A172 (cell line): Measurements from ENCODE around the gene PIGU. TPM values are rescaled to one million over a fixed set of nuclear protein-coding genes. Genes with fewer than 3 reads are reported as not detected.

Source experiments
- DNase-seq: peaks from one replicate; pipeline ENCODE4 v3.0.0-alpha.2; 2015; ENCODE audit warnings: low spot score
- total RNA-seq: library from RNA; depleted of rRNA; stranded (reverse); fragments of >200 nt; shearing (Covaris generic); gene quantifications from 2 replicates; pipeline ENCODE4 v1.2.3, GENCODE V29; 2014; rRNA removed

The PIGU gene
- total RNA-seq, 1 experiment from 2014 or later = 23.7 TPM

DNA sequence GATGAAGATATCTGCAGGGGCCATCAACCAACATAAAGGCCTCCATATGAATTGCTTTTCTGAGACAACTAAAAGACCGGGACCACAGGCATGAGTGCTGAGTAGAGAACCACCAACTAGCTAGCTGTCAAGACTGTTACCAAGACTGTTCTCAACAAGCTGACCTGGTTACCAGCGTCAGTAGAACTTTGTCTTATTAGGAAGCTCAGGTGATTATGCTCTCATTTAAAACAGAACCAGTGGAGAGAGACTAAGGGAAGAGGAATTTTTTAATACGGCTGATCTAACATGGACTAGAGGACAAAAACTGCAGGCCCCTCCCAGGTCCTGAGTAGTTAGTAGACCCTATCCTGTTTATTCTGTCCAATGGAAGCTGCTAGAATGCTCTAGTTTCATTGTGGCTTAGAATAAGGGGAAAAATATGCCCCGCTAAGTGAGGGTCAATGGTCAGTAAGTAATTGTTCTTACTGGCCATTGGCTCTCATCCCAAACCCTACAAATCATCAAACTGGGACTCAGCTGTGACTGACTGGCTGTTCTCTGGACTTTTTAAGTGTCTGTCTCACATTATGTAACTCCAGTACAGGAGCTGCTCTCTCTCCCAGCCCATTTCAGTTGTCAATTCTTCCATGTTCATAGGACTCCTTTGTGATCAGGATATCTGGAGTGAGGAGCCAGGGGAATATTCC lies 164.5 kb downstream of the PIGU start:
- no peak for DNase-seq

DNA sequence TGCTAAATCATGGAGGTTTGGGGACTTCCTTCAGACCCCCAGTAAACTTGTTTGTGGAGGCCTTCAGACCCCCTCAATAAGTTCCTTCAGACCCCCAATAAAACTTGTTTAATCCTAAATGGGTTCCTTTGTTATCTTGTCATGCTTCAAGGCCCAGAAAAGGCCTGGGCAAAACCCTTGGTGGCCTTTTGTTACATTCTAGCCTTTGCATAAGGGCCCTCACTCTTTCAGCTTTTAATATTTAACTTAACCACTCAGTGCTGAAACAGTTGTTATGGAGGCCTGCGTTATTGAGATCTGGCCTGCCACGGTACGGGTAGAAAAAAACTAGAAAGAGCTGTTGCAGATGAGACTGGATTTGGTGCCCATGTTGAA lies 165.0 kb downstream of the PIGU start:
- no peak for DNase-seq

DNA sequence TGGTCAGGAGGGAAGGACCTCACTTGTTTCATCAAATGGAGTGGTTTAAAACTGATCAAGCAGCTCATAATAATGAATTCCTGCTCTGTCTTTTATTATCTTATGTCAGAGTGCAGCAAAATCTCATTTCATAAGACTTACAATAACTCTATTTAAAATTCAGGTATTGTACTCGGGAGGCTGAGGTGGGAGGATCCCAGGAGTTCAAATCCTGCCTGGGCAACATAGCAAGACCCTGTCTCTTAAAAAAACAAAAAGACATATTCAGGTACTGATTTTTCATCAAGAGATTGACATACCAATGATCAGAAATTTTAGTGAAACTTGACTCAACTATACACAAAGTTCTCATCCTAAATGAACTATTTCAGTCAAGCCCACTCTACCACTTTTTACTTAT lies 166.3 kb downstream of the PIGU start:
- no peak for DNase-seq

Other genes starting within 250 kb of the PIGU start
- gene DYNLRB1, start 160.7 kb downstream of the PIGU start, total RNA-seq = 189 and 200 TPM in 2 replicates
- 27.6 and 46.1 TPM in 2 replicates for gene MAP1LC3A, start 118.4 kb downstream of the PIGU start, total RNA-seq
- 2.4 and 5.0 TPM in 2 replicates for gene TP53INP2, start 27.3 kb upstream of the PIGU start, total RNA-seq
- gene NCOA6, start 148.6 kb upstream of the PIGU start, total RNA-seq = 6.0 and 8.2 TPM in 2 replicates
- gene GGT7, start 195.8 kb upstream of the PIGU start, total RNA-seq = 0.26 and 0.55 TPM in 2 replicates
- 40.1 and 49.9 TPM in 2 replicates for gene ACSS2, start 199.5 kb upstream of the PIGU start, total RNA-seq